ENCODE measurements around the gene PRKCQ. TPM values are rescaled to one million over a fixed set of nuclear protein-coding genes. Genes with fewer than 3 reads are reported as not detected.

Gene PRKCQ
- total and polyA plus RNA-seq, 2 of the 8 experiments (the other 6 are each of a cell fraction or from before 2014, with no cell fraction given): 9.1 to 22.6 TPM

DNA sequence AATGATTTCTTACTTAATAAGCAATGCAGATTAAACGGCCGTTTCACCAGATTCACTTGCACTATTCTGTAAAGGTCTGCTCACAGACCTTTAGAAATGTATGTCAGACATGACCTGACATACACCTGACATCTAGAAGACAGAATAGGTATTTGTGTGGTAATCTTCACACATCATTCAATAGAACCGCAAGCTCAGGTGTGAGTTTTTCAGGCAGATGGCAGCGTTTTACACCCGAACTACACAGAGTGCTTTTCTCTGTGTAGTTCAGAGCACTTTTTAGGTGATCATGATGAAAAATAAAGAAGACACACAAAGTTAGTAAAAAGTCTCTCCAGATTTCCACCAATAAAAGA is 63.2 kb downstream of the PRKCQ start:
- FAIRE-seq (no peak), DNase-seq (ENCODE audit: low read depth in 1 of 2, low spot score in 2 of 2) (no peak)
- Histone ChIP-seq H2BK12ac (ENCODE audit: low read depth, low read length) (no peak overlapping the region), H3K4ac (replicated peaks; ENCODE audit: insufficient read length, low read depth, low read length) (no peak overlapping the region), H3K4me2 (ENCODE audit: insufficient read depth in 1 of 2, low read depth in 2 of 2, low read length in 2 of 2) (no peak overlapping the region), H2AK5ac (ENCODE audit: low read depth, low read length) (no peak overlapping the region), H3K9ac (replicated peaks in 1 of 4; ENCODE audit: extremely low read depth in 1 of 4, low read depth in 3 of 4, low read length in 3 of 4) (no peak overlapping the region), H3K4me1 (replicated peaks in 1 of 4; ENCODE audit: control insufficient read depth in 3 of 4, insufficient read depth in 4 of 4, low read length in 3 of 4) (peaks cover 0 to 10% (median 0%) of the 10 kb centered on the region in 4 experiments; a peak in 1 of 7 replicates), H3K23me2 (ENCODE audit: low read depth, low read length) (no peaks in the 10 kb centered on the region), H3K4me3 (ENCODE audit: extremely low read depth in 1 of 4, insufficient read depth in 2 of 4, low read depth in 3 of 4, low read length in 4 of 4) (no peak overlapping the region), H2BK5ac (ENCODE audit: low read depth, low read length) (no peak overlapping the region), H3K56ac (replicated peaks; ENCODE audit: insufficient read length, low read depth, low read length) (no peak overlapping the region), H4K8ac (ENCODE audit: extremely low read depth, insufficient read depth, low read length) (no peak overlapping the region), H3K9me3 (ENCODE audit: insufficient read depth in 2 of 2, low read depth in 1 of 2, low read length in 1 of 2) (no peaks in the 10 kb centered on the region), H4K20me1 (replicated peaks in 1 of 2; ENCODE audit: control insufficient read depth in 1 of 2, insufficient read depth in 2 of 2, low read length in 2 of 2) (peaks cover 0 to 3% of the 10 kb centered on the region in 2 experiments), H3K14ac (ENCODE audit: insufficient read length) (no peak overlapping the region), H3K18ac (ENCODE audit: extremely low read depth, low read length) (no peak overlapping the region), H2AFZ (ENCODE audit: low read length) (no peak overlapping the region), H3K23ac (ENCODE audit: insufficient read length) (no peak overlapping the region), H3K79me1 (ENCODE audit: low read depth, low read length) (no peaks in the 10 kb centered on the region), H3K27ac (ENCODE audit: low read depth, low read length) (no peak overlapping the region), H2BK120ac (replicated peaks; ENCODE audit: low read depth, low read length) (no peak overlapping the region), H4K5ac (ENCODE audit: insufficient read length, low read depth, low read length) (no peak overlapping the region), H2BK15ac (ENCODE audit: low read length) (no peak overlapping the region), H2BK20ac (ENCODE audit: low read length) (no peak overlapping the region), H3K79me2 (ENCODE audit: control insufficient read depth in 1 of 2, insufficient read depth in 2 of 2, low read length in 2 of 2) (no peaks in the 10 kb centered on the region), H3K27me3 (replicated peaks in 1 of 4; ENCODE audit: control insufficient read depth in 3 of 4, extremely low read depth in 1 of 4, insufficient read depth in 3 of 4, low read length in 3 of 4) (no peaks in the 10 kb centered on the region), H4K91ac (replicated peaks; ENCODE audit: insufficient read length, low read length) (no peak overlapping the region), H3K36me3 (ENCODE audit: control insufficient read depth in 2 of 4, insufficient read depth in 4 of 4, low read length in 3 of 4) (peaks cover 0 to 3% (median 1%) of the 10 kb centered on the region in 4 experiments; a peak in 2 of 8 replicates)
- WGBS, 2 experiments (ENCODE audit: extremely low coverage in 1 of 2, insufficient coverage in 1 of 2, insufficient read length in 1 of 2, insufficient replicate concordance in 2 of 2, low coverage in 1 of 2, low lambda C conversion rate in 2 of 2, missing lambda C conversion rate in 1 of 2): 77% methylated on average over 5 of the region's 5 CpGs; no CpG with 5 or more reads in 1 of the 2 experiments
- ChIA-PET CTCF (ENCODE audit: partially characterized antibody) (interaction anchor here (1.0 to 2.3 kb wide), 8 partner anchors 8 to 151 kb away, joined by 3 to 9 read pairs (median 4); no protein-coding TSS in a partner anchor), POLR2A (ENCODE audit: partially characterized antibody) (no interaction called here)
- TF ChIP-seq GTF2F1 (IDR thresholded peaks at IDR 0.05; ENCODE audit: borderline replicate concordance, low read depth, low read length) (no peak), EP300 (IDR thresholded peaks at IDR 0.05; ENCODE audit: borderline replicate concordance in 1 of 2, low read depth in 2 of 2, low read length in 2 of 2) (no peak), CHD1 (IDR thresholded peaks at IDR 0.05; ENCODE audit: low read depth, low read length) (no peak), KDM5A (IDR thresholded peaks at IDR 0.05; ENCODE audit: low read length) (no peak), TCF12 (IDR thresholded peaks at IDR 0.05; ENCODE audit: low read depth, low read length) (no peak), RNF2 (IDR thresholded peaks at IDR 0.05; ENCODE audit: borderline replicate concordance, low read depth, low read length, missing control alignments, poor library complexity, severe bottlenecking) (no peak), SIRT6 (IDR thresholded peaks at IDR 0.05; ENCODE audit: low read length) (no peak), PHF8 (conservative IDR thresholded peaks at IDR 0.05; ENCODE audit: low read depth, low read length) (no peak), SRF (IDR thresholded peaks at IDR 0.05; ENCODE audit: low read depth, low read length) (no peak), BCL11A (IDR thresholded peaks at IDR 0.05; ENCODE audit: low read depth in 2 of 2, low read length in 2 of 2) (no peak), RXRA (IDR thresholded peaks at IDR 0.05; ENCODE audit: insufficient read depth, low read depth, low read length) (no peak), ASH2L (IDR thresholded peaks at IDR 0.05; ENCODE audit: low read length) (no peak), EGR1 (IDR thresholded peaks at IDR 0.05; ENCODE audit: borderline replicate concordance, low read depth, low read length) (no peak), JUN (IDR thresholded peaks at IDR 0.05; ENCODE audit: low read depth, low read length) (no peak)
